HepG2 (cell line): ENCODE results near the gene FAM241B. TPM values are rescaled to one million over a fixed set of nuclear protein-coding genes. Genes with fewer than 3 reads are reported as not detected.

ENCODE experiments used
- ATAC-seq: fragments of 200-7000 bp; cut with Tn5 transposase; 3 replicates; pipeline ENCODE4 v1.9.1; 2020; ENCODE audit warnings: mild to moderate bottlenecking, moderate library complexity
- BruUV-seq: library from RNA; stranded (reverse); fragments of 400-500 nt; replicated peaks from 2 replicates; lab custom pipeline; 2021; lab: Mats Ljungman, UMichigan
- CTCF ChIA-PET: fragments of 300-600 bp; formaldehyde crosslinking; extraction: SDS; loops from one replicate; lab custom pipeline; 2021; ENCODE audit warnings: low total read pairs, inconsistent platforms, low intra/inter-chr PET ratio; lab: Yijun Ruan, JAX
- POLR2A ChIA-PET: fragments of 350-600 bp; sonication (Branson Sonifier 250); formaldehyde crosslinking; loops from one replicate; lab custom pipeline; 2020; ENCODE audit warnings: antibody characterized with exemption, inconsistent platforms; lab: Yijun Ruan, JAX
- DNase-seq: peaks from one replicate; pipeline ENCODE4 v3.0.0-alpha.2; 2015; ENCODE audit warnings: low spot score
- FAIRE-seq: peaks from 3 replicates; lab custom pipeline; 2011; peaks lifted over from hg19 to GRCh38; lab: Jason Lieb, UNC
- H2AFZ ChIP-seq: one replicate; pipeline ENCODE4 v1.6.1; 2011; ENCODE audit warnings: low read length, inconsistent platforms
- H3K27ac ChIP-seq: fragments of 300-600 bp; 3 replicates; pipeline ENCODE4 v1.8.0; 2011; ENCODE audit warnings: mixed run types, mild to moderate bottlenecking, mixed read lengths, low read length, inconsistent platforms; ENCODE audit not compliant: insufficient read depth; ENCODE audit errors: extremely low read length
- H3K27me3 ChIP-seq, 2 experiments: fragments of 200-600 bp in 1 of 2; 2 replicates in 1 of 2; 3 replicates in 1 of 2; pipeline versions ENCODE4 v1.6.0 to v1.8.0; 2011; ENCODE audit warnings: low read length in 2 of 2, mild to moderate bottlenecking in 2 of 2, moderate library complexity in 2 of 2, inconsistent platforms in 1 of 2; ENCODE audit not compliant: insufficient read depth in 2 of 2, control insufficient read depth in 1 of 2
- H3K36me3 ChIP-seq, 2 experiments: fragments of 200-600 bp in 1 of 2; replicated peaks in 1 of 2; 2 replicates in 1 of 2; 3 replicates in 1 of 2; pipeline versions ENCODE4 v1.5.1 to v1.8.0; 2011; ENCODE audit warnings: low read length in 2 of 2, inconsistent platforms in 1 of 2; ENCODE audit not compliant: insufficient read depth in 2 of 2, control insufficient read depth in 1 of 2
- H3K4me1 ChIP-seq: 2 replicates; pipeline ENCODE4 v1.5.1; 2012; ENCODE audit warnings: low read length, inconsistent platforms; ENCODE audit not compliant: insufficient read depth
- H3K4me2 ChIP-seq: 2 replicates; pipeline ENCODE4 v1.6.0; 2011; ENCODE audit warnings: low read depth, low read length, inconsistent platforms
- H3K4me3 ChIP-seq, 3 experiments: fragments of 200-600 bp in 1 of 3; sonication (generic), shearing (Covaris generic) in 1 of 3; replicated peaks in 1 of 3; 2 replicates each; pipeline ENCODE4 v1.5.1; 2011 to 2016; ENCODE audit warnings: low read length in 3 of 3, inconsistent platforms in 2 of 3, low read depth in 2 of 3, mild to moderate bottlenecking in 2 of 3, control low read depth in 1 of 3, mixed read lengths in 1 of 3; ENCODE audit not compliant: insufficient read depth in 1 of 3
- H3K79me2 ChIP-seq: one replicate; pipeline ENCODE4 v1.6.1; 2011; ENCODE audit warnings: low read length, inconsistent platforms; ENCODE audit not compliant: insufficient read depth
- H3K9ac ChIP-seq: 2 replicates; pipeline ENCODE4 v1.6.0; 2011; ENCODE audit warnings: mild to moderate bottlenecking, low read depth, low read length, inconsistent platforms; ENCODE audit not compliant: insufficient read depth
- H3K9me3 ChIP-seq: 2 replicates; pipeline ENCODE4 v1.5.1; 2012; ENCODE audit warnings: mild to moderate bottlenecking, low read length
- H4K20me1 ChIP-seq: 2 replicates; pipeline ENCODE4 v1.6.0; 2011; ENCODE audit warnings: inconsistent platforms, mild to moderate bottlenecking, low read length, moderate library complexity; ENCODE audit not compliant: insufficient read depth
- HNRNPK ChIP-seq: fragments of 200-400 bp; formaldehyde crosslinking; IDR thresholded peaks from 2 replicates; pipeline ENCODE4 v1.6.1; 2018; ENCODE audit warnings: low read length, low read depth, moderate library complexity, mild to moderate bottlenecking; ENCODE audit not compliant: poor library complexity, severe bottlenecking
- PAWR ChIP-seq: sonication (generic); formaldehyde crosslinking; IDR thresholded peaks from 2 replicates; pipeline ENCODE4 v1.4.0; 2020; ENCODE audit warnings: missing genetic modification reagents, mild to moderate bottlenecking, borderline replicate concordance
- RAD51 ChIP-seq: fragments of 450-650 bp; IDR thresholded peaks from 2 replicates; pipeline ENCODE4 v1.6.1; 2016; ENCODE audit warnings: borderline replicate concordance
- SIX4 ChIP-seq: sonication (generic); formaldehyde crosslinking; IDR thresholded peaks from 2 replicates; pipeline ENCODE4 v1.4.0; 2020; ENCODE audit warnings: missing genetic modification reagents
- ZEB1 ChIP-seq: IDR thresholded peaks from 2 replicates; pipeline ENCODE4 v1.6.1; 2012; ENCODE audit warnings: mild to moderate bottlenecking, low read depth, inconsistent platforms; ENCODE audit not compliant: insufficient replicate concordance
- ZNF101 ChIP-seq: sonication (generic); formaldehyde crosslinking; IDR thresholded peaks from 2 replicates; pipeline ENCODE4 v1.4.0; 2020; ENCODE audit warnings: mild to moderate bottlenecking, low read depth, missing genetic modification reagents, borderline replicate concordance
- ZNF24 ChIP-seq: fragments of 450-650 bp; IDR thresholded peaks from 2 replicates; pipeline ENCODE4 v1.6.1; 2017; ENCODE audit warnings: antibody characterized with exemption, mild to moderate bottlenecking
- ZNF616 ChIP-seq: sonication (generic); formaldehyde crosslinking; IDR thresholded peaks from 2 replicates; pipeline ENCODE4 v1.5.0; 2020; ENCODE audit warnings: low read depth, mild to moderate bottlenecking, missing genetic modification reagents
- WGBS: methylation state at CpG from one replicate; pipeline ENCODE4 v1.1.6; 2017; ENCODE audit warnings: low lambda C conversion rate; 5-methylcytosine and 5-hydroxymethylcytosine counted together
- in situ Hi-C: cut with HindIII; loops from 2 replicates; pipeline ENCODE4 v1.10.0; 2017; ENCODE audit warnings: low pct_unique_long_range_greater_than_20kb; ENCODE audit not compliant: extremely low pct_ligation_motif_present
- intact Hi-C: fragments of 100-400 bp; cut with micrococcal nuclease; formaldehyde crosslinking; loops from one replicate; pipeline ENCODE4 v1.10.0; 2022; ENCODE audit not compliant: unreplicated experiment
- polyA plus RNA-seq, 8 experiments: library from polyadenylated mRNA; depleted of rRNA in 3 of 8; stranded (reverse) in 7 of 8; unstranded in 1 of 8; fragments of >200 nt; fragmentation: Illumina TruSeq in 4 of 8; extraction: Trizol in 4 of 8; gene quantifications; 2 replicates each; pipeline versions ENCODE4 v1.2.1 to v1.2.3, GENCODE V29; 2011 to 2016; ENCODE audit warnings: low read depth in 4 of 8, missing spikeins in 1 of 8, mixed read lengths in 1 of 8; ENCODE audit not compliant: insufficient read depth in 1 of 8
- total RNA-seq, 5 experiments: library from RNA; depleted of rRNA; stranded (reverse); fragments of >200 nt; fragmentation: Illumina TruSeq; extraction: Trizol; gene quantifications; 2 replicates each; pipeline ENCODE4 v1.2.3, GENCODE V29; 2016; ENCODE audit warnings: low read depth in 1 of 5
- TF ChIP-seq, protein P1 (sequence below): IDR thresholded peaks from 2 replicates; pipeline ENCODE4 v1.6.1; 2016; ENCODE audit warnings: missing compliant biosample characterization, missing genetic modification reagents, borderline replicate concordance
- TF ChIP-seq, protein P2 (sequence below): sonication (generic); formaldehyde crosslinking; IDR thresholded peaks from 2 replicates; pipeline ENCODE4 v1.5.0; 2020; ENCODE audit warnings: missing genetic modification reagents, mild to moderate bottlenecking, borderline replicate concordance

Gene FAM241B
- total and polyA plus RNA-seq, 2 of the 13 experiments (the other 11 are each of a cell fraction or from before 2014, with no cell fraction given) = 1.9 to 4.0 TPM

DNA sequence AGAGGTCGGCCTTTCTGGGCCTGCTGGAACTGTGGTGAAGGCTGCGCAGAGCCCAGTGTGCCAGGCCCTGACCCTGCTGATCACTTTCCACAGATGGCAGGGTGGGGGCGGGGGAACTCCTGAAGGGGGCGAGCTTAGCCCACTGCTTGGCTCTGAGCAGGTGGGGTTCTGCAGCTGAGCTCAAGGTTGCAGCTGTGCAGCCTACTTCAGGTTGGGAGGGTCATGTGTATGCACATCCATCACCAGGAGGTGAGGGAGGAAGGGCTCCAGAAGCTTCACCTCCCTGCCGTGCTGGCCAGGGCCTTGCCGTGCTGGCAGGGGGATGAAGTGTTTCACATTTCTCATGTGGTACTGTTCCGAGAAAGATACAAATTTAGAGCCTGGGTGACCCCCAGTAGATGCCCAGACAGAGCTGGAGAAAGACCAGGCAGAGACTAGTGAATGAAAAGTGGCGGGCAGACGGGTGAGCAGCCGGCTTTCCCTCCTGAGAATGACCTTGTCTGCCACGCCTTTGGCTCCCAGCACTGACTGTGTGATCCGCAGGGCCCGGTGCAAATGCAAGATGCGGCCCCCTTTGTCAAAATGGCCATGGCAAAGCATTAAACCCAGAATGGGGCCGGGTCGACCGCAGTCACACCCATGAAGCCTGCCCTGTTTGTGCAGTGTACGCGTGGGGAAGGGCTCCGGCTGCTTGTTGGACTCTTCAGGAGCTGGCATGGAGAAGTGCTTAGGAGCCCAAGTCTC lies 25.2 kb downstream of the FAM241B start:
- FAIRE-seq (no peak), DNase-seq (no peak)
- 35% methylated on average over 14 of the region's 20 CpGs for WGBS
- Histone ChIP-seq H3K4me2 (no peak overlapping the region), H3K36me3 (no peaks in the 10 kb centered on the region), H2AFZ (no peak overlapping the region), H3K4me3 (no peak overlapping the region), H3K79me2 (no peaks in the 10 kb centered on the region), H3K9ac (no peak overlapping the region)
- intact Hi-C loops = no loop called here
- CTCF ChIA-PET = no interaction called here
- TF ChIP-seq ZNF101 (CRISPR knock-in tag) = no peak
- TF ChIP-seq, protein P1, sequence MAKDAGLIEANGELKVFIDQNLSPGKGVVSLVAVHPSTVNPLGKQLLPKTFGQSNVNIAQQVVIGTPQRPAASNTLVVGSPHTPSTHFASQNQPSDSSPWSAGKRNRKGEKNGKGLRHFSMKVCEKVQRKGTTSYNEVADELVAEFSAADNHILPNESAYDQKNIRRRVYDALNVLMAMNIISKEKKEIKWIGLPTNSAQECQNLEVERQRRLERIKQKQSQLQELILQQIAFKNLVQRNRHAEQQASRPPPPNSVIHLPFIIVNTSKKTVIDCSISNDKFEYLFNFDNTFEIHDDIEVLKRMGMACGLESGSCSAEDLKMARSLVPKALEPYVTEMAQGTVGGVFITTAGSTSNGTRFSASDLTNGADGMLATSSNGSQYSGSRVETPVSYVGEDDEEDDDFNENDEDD (CRISPR knock-in tag) = no peak
- TF ChIP-seq, protein P2, sequence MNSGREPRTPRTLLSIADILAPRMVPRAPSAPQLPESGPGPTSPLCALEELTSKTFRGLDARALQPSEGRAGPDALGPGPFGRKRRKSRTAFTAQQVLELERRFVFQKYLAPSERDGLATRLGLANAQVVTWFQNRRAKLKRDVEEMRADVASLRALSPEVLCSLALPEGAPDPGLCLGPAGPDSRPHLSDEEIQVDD (CRISPR knock-in tag) = no peak
- no peak for TF ChIP-seq ZEB1
- TF ChIP-seq ZNF24 = no peak
- TF ChIP-seq ZNF616 (CRISPR knock-in tag) = no peak
- TF ChIP-seq RAD51 = no peak
- no peak for TF ChIP-seq SIX4
- TF ChIP-seq HNRNPK = no peak
- no peak for TF ChIP-seq PAWR (CRISPR knock-in tag)
- TF ChIP-seq, all 625 proteins: peak for 0
- BruUV-seq = no TSS peak
- H3K9me3 ChIP-seq = no peaks in the 10 kb centered on the region
- POLR2A ChIA-PET = no interaction called here
- in situ Hi-C loops = no loop called here
- no peaks in the 10 kb centered on the region for H3K4me1 ChIP-seq
- ATAC-seq = no peak
- no peaks in the 10 kb centered on the region for H4K20me1 ChIP-seq
- H3K27ac ChIP-seq = no peak overlapping the region
- peaks cover 0 to 51% of the 10 kb centered on the region in 2 experiments; a peak in 2 of 5 replicates for H3K27me3 ChIP-seq
